OCI-LY3 (cell line): Measurements from ENCODE around the gene RAD51B.

Experiments used
- H2AFZ ChIP-seq: fragments of 200-600, 300-600 bp; shearing (Covaris generic); 2 replicates; pipeline ENCODE4 v1.6.0; 2014; ENCODE audit warnings: antibody characterized with exemption, low read depth, low read length
- H3K27ac ChIP-seq: fragments of 200-600, 300-600 bp; sonication (generic); 2 replicates; pipeline ENCODE4 v1.5.1; 2014; ENCODE audit warnings: mild to moderate bottlenecking, low read length, moderate library complexity, mixed read lengths
- H3K27me3 ChIP-seq: fragments of 200-600, 300-600 bp; sonication (generic); 2 replicates; pipeline ENCODE4 v1.6.1; 2014; ENCODE audit warnings: low read depth, low read length, mixed read lengths
- H3K36me3 ChIP-seq: fragments of 200-600, 300-600 bp; sonication (generic); replicated peaks from 2 replicates; pipeline ENCODE3; 2014; ENCODE audit warnings: low read depth, low read length, mixed read lengths
- H3K4me1 ChIP-seq: fragments of 300-600, 200-600 bp; sonication (generic); 2 replicates; pipeline ENCODE4 v1.6.1; 2014; ENCODE audit warnings: low read length, mixed read lengths
- H3K4me2 ChIP-seq: fragments of 200-600, 300-600 bp; sonication (generic); 2 replicates; pipeline ENCODE4 v1.6.1; 2014; ENCODE audit warnings: low read length, mixed read lengths
- H3K4me3 ChIP-seq: fragments of 300-600, 200-600 bp; sonication (generic); 2 replicates; pipeline ENCODE4 v1.5.1; 2014; ENCODE audit warnings: antibody characterized with exemption, mild to moderate bottlenecking, low read length, moderate library complexity
- H3K79me2 ChIP-seq: fragments of 300-600, 200-600 bp; shearing (Covaris generic); 2 replicates; pipeline ENCODE4 v1.6.1; 2014; ENCODE audit warnings: mild to moderate bottlenecking, low read length, mixed read lengths
- H3K9ac ChIP-seq: fragments of 300-600, 200-600 bp; shearing (Covaris generic); 2 replicates; pipeline ENCODE4 v1.6.0; 2014; ENCODE audit warnings: mild to moderate bottlenecking, low read length, moderate library complexity
- H3K9me3 ChIP-seq: fragments of 200-600, 300-600 bp; shearing (Covaris generic); 2 replicates; pipeline ENCODE4 v1.6.1; 2014; ENCODE audit warnings: low read length, mixed read lengths; ENCODE audit not compliant: insufficient read depth
- H4K20me1 ChIP-seq: fragments of 200-600, 300-600 bp; sonication (generic); 2 replicates; pipeline ENCODE4 v1.6.1; 2016; ENCODE audit warnings: low read length, mixed read lengths; ENCODE audit not compliant: insufficient read depth
- CTCF ChIP-seq: fragments of 200-600, 300-600 bp; sonication (generic); IDR thresholded peaks from 2 replicates; pipeline ENCODE4 v1.5.1; 2014; ENCODE audit warnings: antibody characterized with exemption, low read length, low read depth
- EZH2phosphoT487 ChIP-seq: fragments of 200-600 bp; shearing (Covaris generic); IDR thresholded peaks from 2 replicates; pipeline ENCODE4 v1.6.1; 2018; ENCODE audit warnings: antibody characterized with exemption, mixed run types, low read depth

Gene RAD51B

GRCh38 chr14:68584786-68585185 lies 765.2 kb downstream of the RAD51B start:
- no peak overlapping the region for H2AFZ ChIP-seq
- H3K9me3 ChIP-seq: no peaks in the 10 kb centered on the region
- H3K27ac ChIP-seq: no peak overlapping the region
- H3K36me3 ChIP-seq: no peaks in the 10 kb centered on the region
- no peaks in the 10 kb centered on the region for H3K4me1 ChIP-seq
- H3K27me3 ChIP-seq: no peaks in the 10 kb centered on the region
- H3K4me3 ChIP-seq: no peak overlapping the region
- H3K9ac ChIP-seq: no peak overlapping the region
- no peak for TF ChIP-seq CTCF
- no peak for TF ChIP-seq EZH2phosphoT487
- no peak overlapping the region for H3K4me2 ChIP-seq
- no peaks in the 10 kb centered on the region for H4K20me1 ChIP-seq
- H3K79me2 ChIP-seq: no peaks in the 10 kb centered on the region

- H3K27ac ChIP-seq: no peak overlapping the region
- H3K79me2 ChIP-seq: no peaks in the 10 kb centered on the region
- H3K4me1 ChIP-seq: no peaks in the 10 kb centered on the region
- H3K9ac ChIP-seq: no peak overlapping the region
- H3K9me3 ChIP-seq: no peaks in the 10 kb centered on the region
- H2AFZ ChIP-seq: no peak overlapping the region
- no peaks in the 10 kb centered on the region for H3K36me3 ChIP-seq
- no peaks in the 10 kb centered on the region for H3K27me3 ChIP-seq
- H4K20me1 ChIP-seq: no peaks in the 10 kb centered on the region
- TF ChIP-seq EZH2phosphoT487: no peak
- H3K4me3 ChIP-seq: no peak overlapping the region
- no peak overlapping the region for H3K4me2 ChIP-seq
Measured at GRCh38 chr14:68585690-68586089, 766.1 kb downstream of the RAD51B start.

- Histone ChIP-seq H3K4me3 (no peak overlapping the region), H4K20me1 (no peaks in the 10 kb centered on the region), H3K79me2 (no peaks in the 10 kb centered on the region), H3K9me3 (no peaks in the 10 kb centered on the region), H3K27ac (no peak overlapping the region), H3K9ac (no peak overlapping the region), H2AFZ (no peak overlapping the region), H3K4me1 (no peaks in the 10 kb centered on the region), H3K27me3 (no peaks in the 10 kb centered on the region), H3K36me3 (no peaks in the 10 kb centered on the region), H3K4me2 (no peak overlapping the region)
- TF ChIP-seq EZH2phosphoT487 (no peak), CTCF (no peak)
Measured at GRCh38 chr14:68586896-68587751, 767.5 kb downstream of the RAD51B start.

GRCh38 chr14:68587931-68588330 lies 768.4 kb downstream of the RAD51B start:
- Histone ChIP-seq H3K27me3 (no peaks in the 10 kb centered on the region), H3K9ac (no peak overlapping the region), H3K4me1 (no peaks in the 10 kb centered on the region), H3K27ac (no peak overlapping the region), H3K79me2 (no peaks in the 10 kb centered on the region), H2AFZ (no peak overlapping the region), H3K9me3 (no peaks in the 10 kb centered on the region), H3K4me3 (no peak overlapping the region), H3K36me3 (no peaks in the 10 kb centered on the region), H4K20me1 (no peaks in the 10 kb centered on the region), H3K4me2 (no peak overlapping the region)
- no peak for TF ChIP-seq EZH2phosphoT487
- no peak for TF ChIP-seq CTCF
